Calu3 (cell line): ENCODE results near the gene ARID1B. TPM values are rescaled to one million over a fixed set of nuclear protein-coding genes. Genes with fewer than 3 reads are reported as not detected.

Experiments
- BruUV-seq: library from RNA; stranded (reverse); fragments of 400-500 nt; replicated peaks from 2 replicates; lab custom pipeline; 2021; lab: Mats Ljungman, UMichigan
- CTCF ChIA-PET: fragments of 300-600 bp; sonication (Branson Sonifier 250); formaldehyde crosslinking; loops from one replicate; lab custom pipeline; 2022; ENCODE audit warnings: antibody characterized with exemption; lab: Charles Lee
- DNase-seq: peaks from one replicate; pipeline ENCODE4 v3.0.0; 2022
- H3K27ac Mint-ChIP-seq: one replicate; pipeline ENCODE4 v1.8.0; 2022; ENCODE audit warnings: mixed read lengths; ENCODE audit not compliant: unreplicated experiment
- H3K27me3 Mint-ChIP-seq: one replicate; pipeline ENCODE4 v1.8.0; 2022; ENCODE audit warnings: mixed read lengths; ENCODE audit not compliant: unreplicated experiment
- H3K36me3 Mint-ChIP-seq: one replicate; pipeline ENCODE4 v1.8.0; 2022; ENCODE audit warnings: mild to moderate bottlenecking, moderate library complexity, mixed read lengths; ENCODE audit not compliant: insufficient read depth, unreplicated experiment
- H3K4me1 Mint-ChIP-seq: one replicate; pipeline ENCODE4 v1.8.0; 2022; ENCODE audit warnings: mild to moderate bottlenecking, low read depth, mixed read lengths; ENCODE audit not compliant: unreplicated experiment
- H3K4me3 Mint-ChIP-seq: one replicate; pipeline ENCODE4 v1.8.0; 2022; ENCODE audit warnings: mild to moderate bottlenecking, low read depth, moderate library complexity, mixed read lengths; ENCODE audit not compliant: unreplicated experiment
- H3K9me3 Mint-ChIP-seq: one replicate; pipeline ENCODE4 v1.8.0; 2022; ENCODE audit warnings: low read depth, mixed read lengths; ENCODE audit not compliant: unreplicated experiment
- CTCF ChIP-seq: fragments of 200-600 bp; IDR thresholded peaks from one replicate; pipeline ENCODE4 v1.8.0; 2022; ENCODE audit warnings: antibody characterized with exemption; ENCODE audit not compliant: unreplicated experiment
- intact Hi-C: fragments of 100-400 bp; cut with micrococcal nuclease; formaldehyde crosslinking; loops from one replicate; pipeline ENCODE4 v1.10.0; 2022; ENCODE audit not compliant: unreplicated experiment
- total RNA-seq: library from RNA; stranded (reverse); gene quantifications from 2 replicates; pipeline ENCODE4 v1.2.3, GENCODE V29; 2022

The ARID1B gene
- total RNA-seq, 1 experiment from 2014 or later = 53.5 TPM

- TF ChIP-seq CTCF = no peak
- no peak for DNase-seq
- BruUV-seq = no TSS peak
- intact Hi-C loops = no loop called here
- Mint-ChIP-seq H3K9me3 (no peaks in the 10 kb centered on the region), H3K27ac (no peak overlapping the region), H3K4me3 (no peak overlapping the region), H3K4me1 (peaks cover 9% of the 10 kb centered on the region), H3K27me3 (no peaks in the 10 kb centered on the region), H3K36me3 (peaks cover 7% of the 10 kb centered on the region)
- CTCF ChIA-PET = no interaction called here
Measured at GRCh38 chr6:157091856-157092460, 314.8 kb downstream of the ARID1B start.

- BruUV-seq = no TSS peak
- Mint-ChIP-seq H3K4me1 (peaks cover 9% of the 10 kb centered on the region), H3K27ac (no peak overlapping the region), H3K27me3 (no peaks in the 10 kb centered on the region), H3K4me3 (no peak overlapping the region), H3K36me3 (peaks cover 7% of the 10 kb centered on the region), H3K9me3 (no peaks in the 10 kb centered on the region)
- intact Hi-C loops = no loop called here
- no peak for TF ChIP-seq CTCF
- CTCF ChIA-PET = no interaction called here
- DNase-seq = no peak
Measured at GRCh38 chr6:157092736-157093135, 315.6 kb downstream of the ARID1B start.

- intact Hi-C loops = no loop called here
- no peaks in the 10 kb centered on the region for H3K9me3 Mint-ChIP-seq
- peaks cover 7% of the 10 kb centered on the region for H3K36me3 Mint-ChIP-seq
- peaks cover 9% of the 10 kb centered on the region for H3K4me1 Mint-ChIP-seq
- no peak overlapping the region for H3K27ac Mint-ChIP-seq
- DNase-seq = no peak
- H3K4me3 Mint-ChIP-seq = no peak overlapping the region
- TF ChIP-seq CTCF = no peak
- no peaks in the 10 kb centered on the region for H3K27me3 Mint-ChIP-seq
- CTCF ChIA-PET = no interaction called here
- no TSS peak for BruUV-seq
Measured at GRCh38 chr6:157093536-157093935, 316.4 kb downstream of the ARID1B start.

GRCh38 chr6:157094038-157094437 is 316.9 kb downstream of the ARID1B start:
- Mint-ChIP-seq H3K9me3 (no peaks in the 10 kb centered on the region), H3K4me3 (no peak overlapping the region), H3K27ac (no peak overlapping the region), H3K4me1 (peaks cover 9% of the 10 kb centered on the region), H3K27me3 (no peaks in the 10 kb centered on the region), H3K36me3 (peaks cover 7% of the 10 kb centered on the region)
- no peak for DNase-seq
- no peak for TF ChIP-seq CTCF
- intact Hi-C loops = no loop called here
- BruUV-seq = no TSS peak
- CTCF ChIA-PET = no interaction called here
